ENCODE measurements around the gene EXOSC5. TPM values are rescaled to one million over a fixed set of nuclear protein-coding genes. Genes with fewer than 3 reads are reported as not detected.

Gene EXOSC5
- total and polyA plus RNA-seq, 2 donors from 2014 or later = 15.5 to 16.8 TPM

GRCh38 chr19:41399525-41399924, 2.4 kb upstream of the EXOSC5 start:
- no peaks in the 10 kb centered on the region for H3K9me3 ChIP-seq (ENCODE audit: control insufficient read depth in 2 of 3, insufficient read depth in 1 of 3, low read length in 3 of 3)
- H3K9ac ChIP-seq (ENCODE audit: low read length in 3 of 3) = no peak overlapping the region
- no peak overlapping the region for H3K27ac ChIP-seq (ENCODE audit: low read depth in 2 of 2, low read length in 2 of 2)
- H3K27me3 ChIP-seq (ENCODE audit: control insufficient read depth, insufficient read depth, low read length) = no peaks in the 10 kb centered on the region
- H3K36me3 ChIP-seq (ENCODE audit: control insufficient read depth in 2 of 3, insufficient read depth in 3 of 3, low read length in 3 of 3) = peaks cover 0 to 3% (median 0%) of the 10 kb centered on the region in 3 donors
- no peak for FAIRE-seq
- DNase-seq = no peak
- peaks cover 0 to 25% (median 7%) of the 10 kb centered on the region in 3 donors for H3K4me1 ChIP-seq (ENCODE audit: control insufficient read depth in 2 of 3, insufficient read depth in 2 of 3, low read depth in 1 of 3, low read length in 3 of 3)
- intact Hi-C loops (cut with DNase I) = no loop called here
- H3K4me3 ChIP-seq (ENCODE audit: low read length in 3 of 3) = no peak overlapping the region
- TF ChIP-seq CTCF (IDR thresholded peaks at IDR 0.05; ENCODE audit: borderline replicate concordance, extremely low read depth, insufficient read depth) = no peak

GRCh38 chr19:41399091-41399490, 1.9 kb upstream of the EXOSC5 start:
- DNase-seq = no peak
- TF ChIP-seq CTCF (IDR thresholded peaks at IDR 0.05; ENCODE audit: borderline replicate concordance, extremely low read depth, insufficient read depth) = no peak
- Histone ChIP-seq H3K4me1 (ENCODE audit: control insufficient read depth in 2 of 3, insufficient read depth in 2 of 3, low read depth in 1 of 3, low read length in 3 of 3) (peaks cover 0 to 25% (median 7%) of the 10 kb centered on the region in 3 donors), H3K9me3 (ENCODE audit: control insufficient read depth in 2 of 3, insufficient read depth in 1 of 3, low read length in 3 of 3) (no peaks in the 10 kb centered on the region), H3K4me3 (ENCODE audit: low read length in 3 of 3) (peak overlapping the region in 1 of 3 donors; percentile 100), H3K27ac (ENCODE audit: low read depth in 2 of 2, low read length in 2 of 2) (no peak overlapping the region), H3K27me3 (ENCODE audit: control insufficient read depth, insufficient read depth, low read length) (no peaks in the 10 kb centered on the region), H3K36me3 (ENCODE audit: control insufficient read depth in 2 of 3, insufficient read depth in 3 of 3, low read length in 3 of 3) (peaks cover 0 to 3% (median 0%) of the 10 kb centered on the region in 3 donors), H3K9ac (ENCODE audit: low read length in 3 of 3) (peak overlapping the region in 1 of 3 donors; percentile 22)
- intact Hi-C loops (cut with DNase I) = no loop called here
- FAIRE-seq = no peak

GRCh38 chr19:41398598-41398997, 1.4 kb upstream of the EXOSC5 start:
- H3K4me3 ChIP-seq (ENCODE audit: low read length in 3 of 3) = peak overlapping the region; percentile 92 to 100 (median 95)
- peaks cover 0 to 24% (median 7%) of the 10 kb centered on the region in 3 donors for H3K4me1 ChIP-seq (ENCODE audit: control insufficient read depth in 2 of 3, insufficient read depth in 2 of 3, low read depth in 1 of 3, low read length in 3 of 3)
- intact Hi-C loops (cut with DNase I) = no loop called here
- no peaks in the 10 kb centered on the region for H3K9me3 ChIP-seq (ENCODE audit: control insufficient read depth in 2 of 3, insufficient read depth in 1 of 3, low read length in 3 of 3)
- no peak overlapping the region for H3K27ac ChIP-seq (ENCODE audit: low read depth in 2 of 2, low read length in 2 of 2)
- no peaks in the 10 kb centered on the region for H3K27me3 ChIP-seq (ENCODE audit: control insufficient read depth, insufficient read depth, low read length)
- TF ChIP-seq CTCF (IDR thresholded peaks at IDR 0.05; ENCODE audit: borderline replicate concordance, extremely low read depth, insufficient read depth) = no peak
- H3K36me3 ChIP-seq (ENCODE audit: control insufficient read depth in 2 of 3, insufficient read depth in 3 of 3, low read length in 3 of 3) = peaks cover 0 to 3% (median 0%) of the 10 kb centered on the region in 3 donors
- FAIRE-seq = no peak
- no peak for DNase-seq
- peak overlapping the region; percentile 92 to 94 (median 93) for H3K9ac ChIP-seq (ENCODE audit: low read length in 3 of 3)

GRCh38 chr19:41398050-41398418, 875 bp upstream of the EXOSC5 start:
- TF ChIP-seq CTCF (IDR thresholded peaks at IDR 0.05; ENCODE audit: borderline replicate concordance, extremely low read depth, insufficient read depth) = no peak
- intact Hi-C loops (cut with DNase I) = no loop called here
- no peaks in the 10 kb centered on the region for H3K27me3 ChIP-seq (ENCODE audit: control insufficient read depth, insufficient read depth, low read length)
- no peak for DNase-seq
- peak overlapping the region; percentile 92 to 94 (median 93) for H3K9ac ChIP-seq (ENCODE audit: low read length in 3 of 3)
- no peaks in the 10 kb centered on the region for H3K9me3 ChIP-seq (ENCODE audit: control insufficient read depth in 2 of 3, insufficient read depth in 1 of 3, low read length in 3 of 3)
- H3K27ac ChIP-seq (ENCODE audit: low read depth in 2 of 2, low read length in 2 of 2) = peak overlapping the region in 1 of 2 donors; percentile 91
- peaks cover 0 to 19% (median 7%) of the 10 kb centered on the region in 3 donors for H3K4me1 ChIP-seq (ENCODE audit: control insufficient read depth in 2 of 3, insufficient read depth in 2 of 3, low read depth in 1 of 3, low read length in 3 of 3)
- peak overlapping the region; percentile 92 to 100 (median 95) for H3K4me3 ChIP-seq (ENCODE audit: low read length in 3 of 3)
- peaks cover 0 to 3% (median 0%) of the 10 kb centered on the region in 3 donors for H3K36me3 ChIP-seq (ENCODE audit: control insufficient read depth in 2 of 3, insufficient read depth in 3 of 3, low read length in 3 of 3)
- FAIRE-seq = no peak

Measured in kidney (tissue), 14 donors.